ENCODE measurements around the gene IMPG2.

IMPG2 gene

GRCh38 chr3:101292027-101292426 is 28.3 kb downstream of the IMPG2 start:
- H3K36me3 Mint-ChIP-seq (ENCODE audit: low read depth): no peaks in the 10 kb centered on the region
- H3K4me1 Mint-ChIP-seq (ENCODE audit: low read depth): no peaks in the 10 kb centered on the region
- H3K27me3 Mint-ChIP-seq: no peaks in the 10 kb centered on the region
- no peak overlapping the region for H3K27ac Mint-ChIP-seq
- no peak for DNase-seq
- H3K4me3 Mint-ChIP-seq: no peak overlapping the region
- peaks cover 25% of the 10 kb centered on the region for H3K9me3 Mint-ChIP-seq

DNA sequence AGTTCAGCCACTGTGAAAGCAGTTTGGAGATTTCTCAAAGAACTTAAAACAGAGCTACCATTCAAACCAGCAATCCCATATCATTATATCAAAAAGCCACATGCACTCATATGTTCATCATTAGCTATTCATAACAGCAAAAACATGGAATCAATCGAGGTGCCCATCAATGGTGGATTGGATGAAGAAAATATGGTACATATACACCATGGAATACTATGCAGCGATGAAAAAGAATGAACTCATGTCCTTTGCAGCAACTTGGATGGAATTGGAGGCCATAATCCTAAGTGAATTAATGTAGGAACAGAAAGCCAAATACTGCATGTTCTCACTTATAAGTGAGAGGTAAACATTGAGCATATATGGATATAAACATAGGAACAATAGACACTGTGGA is 32.1 kb downstream of the IMPG2 start:
- H3K9me3 Mint-ChIP-seq: peaks cover 6% of the 10 kb centered on the region
- no peak overlapping the region for H3K27ac Mint-ChIP-seq
- H3K4me3 Mint-ChIP-seq: no peak overlapping the region
- no peak for DNase-seq
- no peaks in the 10 kb centered on the region for H3K36me3 Mint-ChIP-seq (ENCODE audit: low read depth)
- H3K27me3 Mint-ChIP-seq: no peaks in the 10 kb centered on the region
- H3K4me1 Mint-ChIP-seq (ENCODE audit: low read depth): no peaks in the 10 kb centered on the region

- Mint-ChIP-seq H3K4me1 (ENCODE audit: low read depth) (no peaks in the 10 kb centered on the region), H3K27me3 (no peaks in the 10 kb centered on the region), H3K4me3 (no peak overlapping the region), H3K36me3 (ENCODE audit: low read depth) (no peaks in the 10 kb centered on the region), H3K9me3 (peaks cover 6% of the 10 kb centered on the region), H3K27ac (no peak overlapping the region)
- no peak for DNase-seq
Observed at GRCh38 chr3:101284757-101285156, 35.6 kb downstream of the IMPG2 start.

DNA sequence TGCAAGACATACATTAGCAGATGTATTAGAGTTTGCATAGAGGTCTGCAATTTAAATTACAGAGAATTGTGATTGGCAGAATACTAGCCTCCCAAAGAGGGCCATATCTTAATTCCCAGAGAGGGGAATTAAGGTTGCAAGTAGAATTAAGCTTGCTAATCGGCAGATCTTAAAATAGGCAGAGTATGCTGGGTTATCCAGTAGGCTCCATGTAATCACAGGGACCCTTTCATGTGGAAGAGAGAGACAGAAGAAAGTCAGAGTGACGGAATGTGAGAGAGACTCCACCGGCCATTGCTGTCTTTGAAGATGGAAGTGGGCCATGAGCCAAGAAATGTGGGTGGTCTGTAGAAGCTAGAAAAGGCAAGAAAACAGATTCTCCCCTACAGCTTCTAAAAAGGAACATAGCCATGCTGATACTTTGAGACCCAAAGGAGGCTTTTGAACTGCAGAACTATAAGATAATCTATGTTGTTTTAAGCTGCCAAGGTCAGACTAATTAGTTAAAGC is 38.8 kb downstream of the IMPG2 start:
- no peak for DNase-seq
- H3K9me3 Mint-ChIP-seq: no peaks in the 10 kb centered on the region
- H3K4me1 Mint-ChIP-seq (ENCODE audit: low read depth): no peaks in the 10 kb centered on the region
- H3K4me3 Mint-ChIP-seq: no peak overlapping the region
- no peaks in the 10 kb centered on the region for H3K36me3 Mint-ChIP-seq (ENCODE audit: low read depth)
- no peaks in the 10 kb centered on the region for H3K27me3 Mint-ChIP-seq
- no peak overlapping the region for H3K27ac Mint-ChIP-seq

GRCh38 chr3:101279765-101280385 is 40.5 kb downstream of the IMPG2 start:
- H3K9me3 Mint-ChIP-seq: no peaks in the 10 kb centered on the region
- no peak overlapping the region for H3K27ac Mint-ChIP-seq
- no peak overlapping the region for H3K4me3 Mint-ChIP-seq
- no peaks in the 10 kb centered on the region for H3K27me3 Mint-ChIP-seq
- H3K36me3 Mint-ChIP-seq (ENCODE audit: low read depth): no peaks in the 10 kb centered on the region
- H3K4me1 Mint-ChIP-seq (ENCODE audit: low read depth): no peaks in the 10 kb centered on the region
- DNase-seq: no peak

GRCh38 chr3:101279162-101279561 is 41.2 kb downstream of the IMPG2 start:
- no peaks in the 10 kb centered on the region for H3K4me1 Mint-ChIP-seq (ENCODE audit: low read depth)
- H3K27me3 Mint-ChIP-seq: no peaks in the 10 kb centered on the region
- H3K27ac Mint-ChIP-seq: no peak overlapping the region
- no peaks in the 10 kb centered on the region for H3K36me3 Mint-ChIP-seq (ENCODE audit: low read depth)
- H3K4me3 Mint-ChIP-seq: no peak overlapping the region
- DNase-seq: no peak
- H3K9me3 Mint-ChIP-seq: no peaks in the 10 kb centered on the region

DNA sequence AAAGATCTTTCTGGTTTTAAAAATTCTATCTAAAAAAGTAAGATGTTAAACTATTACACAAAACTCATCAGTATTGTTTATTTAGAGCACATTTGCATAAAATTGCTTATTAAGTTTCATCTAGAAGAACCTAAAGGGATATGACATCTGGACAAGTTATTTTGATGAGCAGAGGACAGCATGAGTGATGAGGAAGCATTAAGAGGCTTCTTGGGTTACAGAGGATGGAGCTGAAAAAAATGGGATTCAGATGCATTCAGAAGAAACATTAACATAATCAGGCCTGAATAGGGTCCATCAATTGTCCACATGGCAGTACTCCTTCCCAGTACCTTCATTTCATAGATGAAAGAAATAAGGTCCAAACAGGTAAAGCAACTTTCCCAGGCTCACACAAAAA is 41.6 kb downstream of the IMPG2 start:
- no peaks in the 10 kb centered on the region for H3K27me3 Mint-ChIP-seq
- DNase-seq: no peak
- no peaks in the 10 kb centered on the region for H3K36me3 Mint-ChIP-seq (ENCODE audit: low read depth)
- H3K27ac Mint-ChIP-seq: no peak overlapping the region
- no peaks in the 10 kb centered on the region for H3K4me1 Mint-ChIP-seq (ENCODE audit: low read depth)
- H3K4me3 Mint-ChIP-seq: no peak overlapping the region
- H3K9me3 Mint-ChIP-seq: no peaks in the 10 kb centered on the region

DNA sequence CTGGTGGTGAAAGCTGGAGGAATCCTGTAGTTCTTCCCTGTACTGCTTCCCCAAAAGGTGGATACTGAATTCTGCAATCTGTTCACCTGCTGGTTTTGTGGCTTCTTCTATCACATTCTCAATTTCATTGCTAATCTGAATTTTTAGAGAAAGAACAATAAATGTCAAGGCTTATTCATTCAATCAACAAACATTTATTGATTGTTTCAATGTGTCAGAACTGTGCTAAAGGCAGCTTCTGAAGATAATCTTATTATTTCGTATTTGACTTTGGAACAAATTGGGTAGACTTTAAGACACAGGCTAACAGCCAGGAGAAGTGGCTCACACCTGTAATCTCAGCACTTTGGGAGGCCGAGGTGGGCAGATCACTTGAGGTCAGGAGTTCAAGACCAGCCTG is 46.8 kb downstream of the IMPG2 start:
- Mint-ChIP-seq H3K9me3 (no peaks in the 10 kb centered on the region), H3K4me1 (ENCODE audit: low read depth) (no peaks in the 10 kb centered on the region), H3K27ac (no peak overlapping the region), H3K36me3 (ENCODE audit: low read depth) (peaks cover 9% of the 10 kb centered on the region), H3K4me3 (no peak overlapping the region), H3K27me3 (no peaks in the 10 kb centered on the region)
- DNase-seq: no peak

DNA sequence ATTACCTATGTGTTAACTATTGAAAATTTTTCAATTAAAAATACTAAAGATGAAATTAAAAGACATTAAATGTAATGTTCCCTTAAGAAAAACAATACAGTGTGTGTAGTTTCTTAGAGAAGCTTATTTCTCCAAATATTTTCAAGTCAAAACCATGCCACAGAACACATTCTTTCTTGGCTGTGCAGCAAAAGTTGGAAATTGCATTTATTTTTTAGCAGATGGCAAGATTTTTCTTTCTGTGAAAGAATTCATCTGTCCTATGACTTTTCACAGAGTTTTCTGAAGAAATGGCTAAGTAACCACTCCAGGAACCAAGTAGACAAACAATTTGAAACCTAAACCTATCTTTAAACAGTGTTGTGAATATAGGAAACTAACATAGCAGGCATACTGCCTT is 47.2 kb downstream of the IMPG2 start:
- Mint-ChIP-seq H3K4me1 (ENCODE audit: low read depth) (no peaks in the 10 kb centered on the region), H3K36me3 (ENCODE audit: low read depth) (peaks cover 9% of the 10 kb centered on the region), H3K27ac (no peak overlapping the region), H3K9me3 (no peaks in the 10 kb centered on the region), H3K27me3 (no peaks in the 10 kb centered on the region), H3K4me3 (no peak overlapping the region)
- DNase-seq: no peak

DNA sequence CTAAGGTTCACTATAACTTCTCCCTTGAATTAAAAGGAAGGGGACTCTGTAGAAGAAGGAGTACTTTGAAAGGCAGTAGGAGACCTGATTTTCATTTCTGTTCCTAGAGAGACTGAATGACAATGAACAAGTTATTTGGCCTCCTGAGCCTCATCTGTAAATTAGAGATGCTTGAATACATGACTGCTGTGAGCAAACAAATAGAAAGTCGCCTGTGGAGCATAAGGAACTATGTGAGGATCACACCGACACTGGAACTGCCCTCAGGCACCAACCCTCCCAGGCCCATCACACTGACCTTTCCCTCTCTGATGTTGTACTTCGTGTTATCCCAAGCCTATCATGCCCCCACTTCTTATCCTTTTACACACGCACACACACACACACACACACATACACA is 48.6 kb downstream of the IMPG2 start:
- no peak overlapping the region for H3K27ac Mint-ChIP-seq
- peaks cover 9% of the 10 kb centered on the region for H3K36me3 Mint-ChIP-seq (ENCODE audit: low read depth)
- H3K4me3 Mint-ChIP-seq: no peak overlapping the region
- no peaks in the 10 kb centered on the region for H3K9me3 Mint-ChIP-seq
- no peaks in the 10 kb centered on the region for H3K27me3 Mint-ChIP-seq
- no peak for DNase-seq
- no peaks in the 10 kb centered on the region for H3K4me1 Mint-ChIP-seq (ENCODE audit: low read depth)

DNA sequence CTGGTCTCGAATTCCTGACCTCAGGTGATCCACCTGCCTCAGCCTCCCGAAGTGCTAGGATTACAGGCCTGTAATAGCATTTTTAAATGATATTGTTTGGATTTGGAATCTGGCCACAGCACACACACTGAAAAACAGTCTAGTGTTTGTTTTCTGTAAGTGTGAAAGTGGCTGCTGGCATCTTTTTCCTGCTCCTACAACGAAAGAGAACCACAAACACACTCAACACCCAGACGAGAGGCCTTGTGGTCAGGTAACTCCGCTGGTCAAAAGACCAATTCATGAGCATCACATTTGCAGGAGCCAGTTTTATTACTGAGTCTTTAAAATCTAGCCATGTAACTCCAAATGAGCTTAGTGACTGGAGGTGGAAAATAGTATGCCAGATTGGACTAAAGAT is 50.2 kb downstream of the IMPG2 start:
- H3K27ac Mint-ChIP-seq: no peak overlapping the region
- H3K27me3 Mint-ChIP-seq: no peaks in the 10 kb centered on the region
- H3K36me3 Mint-ChIP-seq (ENCODE audit: low read depth): peaks cover 9% of the 10 kb centered on the region
- H3K4me1 Mint-ChIP-seq (ENCODE audit: low read depth): no peaks in the 10 kb centered on the region
- no peak for DNase-seq
- no peaks in the 10 kb centered on the region for H3K9me3 Mint-ChIP-seq
- no peak overlapping the region for H3K4me3 Mint-ChIP-seq

DNA sequence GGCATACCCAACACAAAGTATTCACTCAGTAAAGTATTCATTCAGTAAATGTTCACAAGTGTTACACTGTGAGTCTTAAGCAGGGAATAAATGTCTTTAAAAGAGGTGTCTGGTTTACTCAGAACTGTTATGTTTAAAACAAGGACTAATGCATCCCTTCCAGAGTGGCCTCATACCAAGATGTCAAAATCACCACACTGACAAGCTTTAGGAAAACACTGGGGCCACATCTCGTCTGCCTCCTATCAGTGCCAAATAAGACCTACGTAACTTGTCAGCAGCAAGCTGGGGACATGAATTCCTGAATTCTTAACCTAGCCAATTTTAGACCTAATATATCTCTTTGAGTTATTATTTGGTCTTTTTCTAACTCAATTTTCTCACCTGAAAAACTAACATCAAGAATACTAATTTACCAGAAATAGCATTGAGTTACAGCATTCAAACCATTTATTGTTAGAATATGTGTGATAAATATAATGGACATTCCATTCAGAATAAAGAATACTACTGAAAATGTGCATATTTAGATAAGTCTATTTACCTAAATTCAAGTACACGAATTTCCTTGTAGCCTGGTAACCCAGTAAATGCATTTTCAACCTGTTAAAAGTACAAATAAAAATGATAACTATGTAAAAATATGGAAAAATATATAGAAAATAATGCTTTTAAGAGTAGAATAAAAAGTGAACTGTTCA is 51.3 kb downstream of the IMPG2 start:
- DNase-seq: no peak
- Mint-ChIP-seq H3K27ac (no peak overlapping the region), H3K27me3 (no peaks in the 10 kb centered on the region), H3K4me1 (ENCODE audit: low read depth) (no peaks in the 10 kb centered on the region), H3K4me3 (no peak overlapping the region), H3K36me3 (ENCODE audit: low read depth) (peaks cover 9% of the 10 kb centered on the region), H3K9me3 (no peaks in the 10 kb centered on the region)

DNA sequence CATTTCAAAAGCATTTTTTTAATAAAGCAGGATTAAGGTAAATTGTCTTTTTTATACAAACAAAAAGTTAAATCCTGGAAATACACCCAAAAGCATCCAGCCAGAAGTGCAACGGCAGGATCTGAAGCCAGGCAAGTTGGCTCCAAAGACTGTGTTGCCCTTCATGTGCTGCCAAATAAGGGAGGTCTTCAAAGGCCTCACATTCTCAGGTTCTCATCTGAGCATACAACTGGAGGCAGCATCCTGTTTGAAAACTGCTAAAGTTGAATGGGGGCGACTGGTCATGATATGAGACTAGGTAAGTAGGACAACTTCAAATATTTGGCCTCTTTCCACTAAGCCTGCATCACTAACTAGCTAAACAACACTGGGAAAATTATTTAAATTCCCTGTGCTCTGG is 52.2 kb downstream of the IMPG2 start:
- H3K27ac Mint-ChIP-seq: no peak overlapping the region
- DNase-seq: no peak
- peaks cover 7% of the 10 kb centered on the region for H3K36me3 Mint-ChIP-seq (ENCODE audit: low read depth)
- no peaks in the 10 kb centered on the region for H3K9me3 Mint-ChIP-seq
- H3K4me3 Mint-ChIP-seq: no peak overlapping the region
- H3K27me3 Mint-ChIP-seq: no peaks in the 10 kb centered on the region
- H3K4me1 Mint-ChIP-seq (ENCODE audit: low read depth): no peaks in the 10 kb centered on the region

GRCh38 chr3:101266566-101266965 is 53.8 kb downstream of the IMPG2 start:
- peaks cover 2% of the 10 kb centered on the region for H3K36me3 Mint-ChIP-seq (ENCODE audit: low read depth)
- H3K27me3 Mint-ChIP-seq: no peaks in the 10 kb centered on the region
- H3K4me3 Mint-ChIP-seq: no peak overlapping the region
- peaks cover 3% of the 10 kb centered on the region for H3K4me1 Mint-ChIP-seq (ENCODE audit: low read depth)
- no peak for DNase-seq
- H3K27ac Mint-ChIP-seq: no peak overlapping the region
- H3K9me3 Mint-ChIP-seq: no peaks in the 10 kb centered on the region

GRCh38 chr3:101266071-101266470 is 54.3 kb downstream of the IMPG2 start:
- H3K4me3 Mint-ChIP-seq: no peak overlapping the region
- peaks cover 2% of the 10 kb centered on the region for H3K36me3 Mint-ChIP-seq (ENCODE audit: low read depth)
- no peak overlapping the region for H3K27ac Mint-ChIP-seq
- no peak for DNase-seq
- H3K9me3 Mint-ChIP-seq: no peaks in the 10 kb centered on the region
- no peaks in the 10 kb centered on the region for H3K27me3 Mint-ChIP-seq
- H3K4me1 Mint-ChIP-seq (ENCODE audit: low read depth): peaks cover 3% of the 10 kb centered on the region

All from activated T-cell treated with anti-CD3 and anti-CD28 coated beads, Interleukin-2, amount 50 U/mL, for 24 hours (primary cell).